Spinal cord (tissue), 10 donors: ENCODE measurements around the gene COX17. TPM values are rescaled to one million over a fixed set of nuclear protein-coding genes. Genes with fewer than 3 reads are reported as not detected.

Source experiments
- DNase-seq, 6 donors: peaks; one replicate each; pipeline versions ENCODE4 v3.0.0 to v3.0.0-alpha.2; 2013 to 2015; ENCODE audit warnings: low spot score in 6 of 6, low read depth in 4 of 6
- H3K27ac ChIP-seq: one replicate; pipeline ENCODE4 v1.5.1; 2013; ENCODE audit warnings: low read depth, low read length, control low read depth
- H3K27me3 ChIP-seq: one replicate; pipeline ENCODE4 v1.6.1; 2013; ENCODE audit warnings: low read length; ENCODE audit not compliant: control insufficient read depth, insufficient read depth
- H3K36me3 ChIP-seq: one replicate; pipeline ENCODE4 v1.6.1; 2013; ENCODE audit warnings: low read length; ENCODE audit not compliant: control insufficient read depth, insufficient read depth
- H3K4me1 ChIP-seq: one replicate; pipeline ENCODE4 v1.6.1; 2013; ENCODE audit warnings: low read length; ENCODE audit not compliant: control insufficient read depth, insufficient read depth
- H3K4me3 ChIP-seq: one replicate; pipeline ENCODE4 v1.5.1; 2013; ENCODE audit warnings: low read depth, low read length, control low read depth
- H3K9me3 ChIP-seq: one replicate; pipeline ENCODE4 v1.6.1; 2013; ENCODE audit warnings: low read length; ENCODE audit not compliant: control insufficient read depth, insufficient read depth
- WGBS: methylation state at CpG from one replicate; pipeline ENCODE4 v1.1.5; 2013; ENCODE audit warnings: missing lambda C conversion rate; ENCODE audit not compliant: insufficient coverage; 5-methylcytosine and 5-hydroxymethylcytosine counted together
- long read RNA-seq, 4 donors: transcript quantifications; one replicate each; lab custom pipeline, GENCODE V29; 2026
- polyA plus RNA-seq, 2 donors: library from polyadenylated mRNA; unstranded; fragments of 120-200 nt; gene quantifications; one replicate each; pipeline ENCODE4 v1.2.1, GENCODE V29; 2013; ENCODE audit not compliant: insufficient read length in 2 of 2
- total RNA-seq, 2 donors: library from RNA; depleted of rRNA in 1 of 2; stranded (reverse); fragments of 120-200 nt in 1 of 2; fragments of >200 nt in 1 of 2; gene quantifications; one replicate each; pipeline versions ENCODE4 v1.2.3 to v1.2.4, GENCODE V29; 2013 to 2014
- donor health status: healthy.

Gene COX17, protein sequence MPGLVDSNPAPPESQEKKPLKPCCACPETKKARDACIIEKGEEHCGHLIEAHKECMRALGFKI
- total RNA-seq (10 to 100 TPM; 22.8 to 42.4 TPM), polyA plus RNA-seq (10 to 100 TPM; 48.0 to 58.5 TPM)
- long read RNA-seq, donor 1, transcript COX17-201 (3 exons, 684 nt) = major isoform, 52 of 54 reads
- long read RNA-seq, donor 1, partial matches to known transcripts = 0 of 54 reads
- long read RNA-seq, donor 1, other reads (novel, unspliced or antisense) = 0 of 54 reads
- long read RNA-seq, donor 2, transcript COX17-201 (3 exons, 684 nt) = major isoform, 23 of 29 reads
- long read RNA-seq, donor 2, partial matches to known transcripts = 0 of 29 reads
- long read RNA-seq, donor 2, other reads (novel, unspliced or antisense) = 5 of 29 reads
- long read RNA-seq, donor 3, transcript COX17-201 (3 exons, 684 nt) = major isoform, 46 of 48 reads
- long read RNA-seq, donor 3, partial matches to known transcripts = 0 of 48 reads
- long read RNA-seq, donor 3, other reads (novel, unspliced or antisense) = 0 of 48 reads
- long read RNA-seq, donor 4, transcript COX17-201 (3 exons, 684 nt) = major isoform, 64 of 68 reads
- long read RNA-seq, donor 4, partial matches to known transcripts = 0 of 68 reads
- long read RNA-seq, donor 4, other reads (novel, unspliced or antisense) = 0 of 68 reads

DNA sequence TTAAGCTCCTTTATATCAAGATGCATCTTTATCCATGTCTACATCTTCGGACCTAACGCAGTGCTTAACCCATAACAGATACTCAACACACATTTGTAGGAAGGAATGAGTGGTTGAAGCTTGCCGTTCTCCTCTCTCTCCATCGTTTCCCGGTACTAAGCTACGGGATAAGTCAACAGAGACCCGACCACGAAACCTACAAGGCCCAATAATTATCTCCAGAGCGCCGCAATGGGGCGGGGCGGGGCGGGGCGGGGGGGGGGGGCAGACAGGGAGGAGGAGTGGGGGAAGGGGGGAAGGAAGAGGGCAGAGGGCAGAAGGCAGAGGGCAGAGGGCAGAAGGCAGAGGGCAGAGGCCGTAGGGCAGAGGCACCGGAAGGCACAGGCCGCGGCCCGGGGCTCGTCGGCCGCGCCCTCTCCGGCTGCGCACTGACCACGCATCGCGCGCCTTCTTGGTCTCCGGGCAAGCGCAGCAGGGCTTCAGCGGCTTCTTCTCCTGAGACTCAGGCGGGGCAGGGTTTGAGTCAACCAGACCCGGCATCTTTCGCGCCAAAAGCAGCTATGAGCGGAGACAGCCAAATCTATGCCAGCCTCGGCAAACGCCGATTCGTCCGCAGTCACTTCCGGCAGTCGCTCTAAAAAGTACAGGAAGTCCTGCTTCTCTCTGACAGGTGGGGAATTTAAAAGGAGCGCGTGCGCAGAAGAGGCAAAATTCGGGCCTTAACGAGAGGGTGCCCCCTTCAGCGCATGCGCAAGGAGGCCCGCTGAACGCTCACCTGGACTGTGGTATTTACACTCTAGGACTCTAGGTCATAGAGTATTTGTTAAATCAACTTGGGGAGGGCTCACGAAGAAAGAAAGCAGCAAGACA lies at the start of gene COX17:
Gene COX17, minus strand, starts transcription at position 636 of the 870 bp plus-strand sequence. Its CDS starts 96 bp downstream, at position 540.
- Histone ChIP-seq H3K27ac (peak within 1 kb of the TSS; percentile 74), H3K4me1 (no peaks in the 10 kb centered on the region), H3K36me3 (peaks cover 17% of the 10 kb centered on the region), H3K27me3 (no peaks in the 10 kb centered on the region), H3K9me3 (no peaks in the 10 kb centered on the region), H3K4me3 (peak within 1 kb of the TSS; percentile 63)
- DNase-seq = peak; percentile 89 to 100 (median 97)
- WGBS = 0% methylated on average over 40 of the region's 54 CpGs

DNA sequence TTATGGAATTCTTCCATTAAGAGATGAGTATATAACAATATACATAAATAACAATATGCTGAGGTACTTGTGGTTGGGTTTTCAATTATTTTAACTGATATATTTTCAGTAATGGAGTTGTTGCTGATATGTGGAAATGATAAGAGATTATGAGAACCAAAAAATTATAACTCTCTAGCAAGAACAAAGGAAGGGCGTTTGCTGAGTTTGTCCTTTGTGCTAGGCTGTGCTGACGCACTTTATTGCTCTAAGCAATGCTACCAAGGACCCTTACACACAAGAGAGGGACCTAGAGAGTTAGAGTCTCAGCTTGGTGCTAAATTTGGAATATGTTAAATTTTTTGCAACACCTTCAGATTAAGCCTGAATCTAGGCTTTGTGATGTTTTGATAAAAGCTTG lies 49.7 kb upstream of the COX17 start:
- H3K27ac ChIP-seq = no peak overlapping the region
- no peak for DNase-seq
- H3K4me3 ChIP-seq = no peak overlapping the region
- H3K9me3 ChIP-seq = no peaks in the 10 kb centered on the region
- H3K27me3 ChIP-seq = no peaks in the 10 kb centered on the region
- no peaks in the 10 kb centered on the region for H3K4me1 ChIP-seq
- no CpG with 5 or more reads among the region's 2 CpGs for WGBS
- peaks cover 3% of the 10 kb centered on the region for H3K36me3 ChIP-seq

DNA sequence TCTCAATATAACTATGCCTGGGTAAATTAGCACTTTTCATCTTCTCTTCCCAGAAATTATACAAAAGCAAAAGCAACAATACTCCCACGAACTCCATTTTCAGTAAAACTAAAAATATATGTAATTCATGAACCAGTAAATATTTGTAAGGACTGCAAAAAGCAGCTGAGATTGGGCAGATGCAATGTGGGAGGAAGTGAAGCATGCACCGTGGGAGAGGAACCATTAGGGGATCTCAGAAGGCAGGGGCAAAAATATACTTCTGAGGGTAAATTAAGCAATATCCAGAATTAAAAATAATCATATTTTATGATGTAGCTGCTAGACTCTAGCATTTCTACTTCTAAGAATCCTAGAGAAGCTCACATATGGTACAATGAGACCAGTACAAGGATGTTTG lies 45.8 kb upstream of the COX17 start:
- Histone ChIP-seq H3K9me3 (no peaks in the 10 kb centered on the region), H3K4me3 (no peak overlapping the region), H3K27me3 (no peaks in the 10 kb centered on the region), H3K27ac (no peak overlapping the region), H3K4me1 (no peaks in the 10 kb centered on the region), H3K36me3 (no peaks in the 10 kb centered on the region)
- DNase-seq = no peak
- WGBS = 71% methylated on average over 1 of the region's 2 CpGs

DNA sequence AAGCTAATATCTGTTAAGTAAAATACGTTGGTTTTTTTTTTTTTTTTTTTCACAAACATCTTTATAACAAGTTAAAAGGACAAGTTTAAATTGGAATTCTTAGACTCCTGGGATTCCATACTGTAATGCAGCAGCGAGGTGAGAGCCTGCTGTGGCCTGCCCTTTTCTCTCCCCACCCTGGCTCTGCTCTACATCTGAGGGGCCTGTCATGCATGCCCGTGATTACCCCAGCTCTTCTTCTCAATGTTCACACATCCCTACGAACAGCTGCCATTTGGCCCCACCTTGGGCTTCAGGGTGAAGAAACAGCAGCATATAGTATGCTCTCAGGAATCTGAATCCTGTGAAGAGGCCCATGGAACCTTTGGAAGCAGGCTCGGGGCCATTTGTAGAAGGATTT lies 40.3 kb upstream of the COX17 start:
- 95% methylated on average over 3 of the region's 5 CpGs for WGBS
- no peaks in the 10 kb centered on the region for H3K36me3 ChIP-seq
- no peak for DNase-seq
- H3K4me3 ChIP-seq = no peak overlapping the region
- H3K27me3 ChIP-seq = no peaks in the 10 kb centered on the region
- H3K4me1 ChIP-seq = no peaks in the 10 kb centered on the region
- H3K9me3 ChIP-seq = no peaks in the 10 kb centered on the region
- no peak overlapping the region for H3K27ac ChIP-seq

DNA sequence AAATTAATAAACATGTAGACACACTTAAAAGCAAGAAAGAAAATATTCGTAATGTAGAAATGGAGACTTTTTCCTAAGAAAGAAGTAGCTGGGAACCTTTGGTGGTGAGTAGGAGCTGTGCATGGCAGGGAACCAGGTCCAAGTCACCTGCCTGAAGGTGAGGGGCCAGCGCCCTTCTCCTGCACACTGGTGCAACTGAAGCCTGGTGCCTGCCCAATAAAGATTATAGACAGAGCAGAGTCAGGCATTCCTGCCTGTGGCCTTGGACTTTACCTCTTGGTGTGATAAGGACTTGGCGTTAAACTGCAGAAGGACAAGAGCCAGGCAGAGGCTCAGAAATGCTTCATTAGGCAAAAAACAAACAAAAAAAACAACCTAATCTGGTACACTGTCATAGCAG lies 39.8 kb upstream of the COX17 start:
- DNase-seq = no peak
- Histone ChIP-seq H3K4me3 (no peak overlapping the region), H3K9me3 (no peaks in the 10 kb centered on the region), H3K27me3 (no peaks in the 10 kb centered on the region), H3K36me3 (no peaks in the 10 kb centered on the region), H3K27ac (no peak overlapping the region), H3K4me1 (no peaks in the 10 kb centered on the region)
- 92% methylated on average over 1 of the region's 3 CpGs for WGBS

DNA sequence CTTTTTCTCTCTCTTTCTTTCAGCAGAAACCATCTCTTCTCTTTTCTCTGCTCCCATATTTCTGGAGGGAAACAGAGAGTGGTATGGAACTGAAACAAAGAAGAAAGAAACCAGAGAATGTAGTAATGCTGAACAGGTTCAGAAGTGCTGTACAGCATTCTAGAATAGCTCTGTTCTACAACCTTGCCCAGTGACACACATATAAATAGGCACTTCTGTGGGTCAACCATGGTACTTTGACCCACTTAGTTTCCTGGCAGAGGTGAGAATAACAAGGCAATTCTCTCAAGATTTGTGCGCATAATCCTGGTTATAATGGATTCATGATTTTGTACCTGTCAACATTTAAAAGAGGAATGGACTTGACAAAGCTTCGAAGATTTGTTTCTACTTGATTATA lies 37.9 kb upstream of the COX17 start:
- WGBS = no CpG with 5 or more reads among the region's 2 CpGs
- Histone ChIP-seq H3K4me3 (no peak overlapping the region), H3K27me3 (no peaks in the 10 kb centered on the region), H3K27ac (no peak overlapping the region), H3K4me1 (no peaks in the 10 kb centered on the region), H3K9me3 (no peaks in the 10 kb centered on the region), H3K36me3 (peaks cover 2% of the 10 kb centered on the region)
- DNase-seq = no peak

DNA sequence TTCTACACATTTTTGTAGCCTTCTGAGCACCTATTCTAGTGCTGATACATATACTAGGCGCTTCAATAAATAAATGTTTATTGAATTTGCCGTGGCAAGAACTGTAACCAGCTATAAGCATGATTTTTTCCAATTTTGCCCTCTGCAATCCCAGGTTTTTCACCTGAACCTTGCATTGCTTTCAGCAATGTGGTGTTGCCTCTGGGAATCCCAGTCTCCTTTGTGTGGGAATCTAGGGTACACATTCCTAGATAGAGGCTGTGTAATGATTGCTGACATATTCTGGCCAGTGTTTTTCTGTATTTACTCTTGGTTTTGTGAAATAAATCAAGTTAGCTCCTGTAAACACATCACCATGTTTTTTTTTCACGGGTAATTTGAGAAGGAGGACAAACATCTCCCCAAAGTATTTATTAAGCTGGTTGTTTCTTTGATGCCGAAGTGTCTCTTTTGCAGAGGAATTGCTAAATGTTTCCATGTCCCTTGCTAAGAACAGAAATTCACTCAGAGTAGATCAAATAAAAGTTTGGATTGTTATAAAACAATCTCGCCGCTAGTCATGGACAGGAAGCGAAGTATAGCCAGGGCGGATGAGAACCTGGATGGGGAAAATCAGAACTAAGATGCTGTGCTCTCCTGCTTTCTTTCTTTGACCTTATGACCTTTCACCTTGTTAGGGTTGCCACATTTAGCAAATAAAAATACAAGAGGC lies 26.8 kb upstream of the COX17 start:
- Histone ChIP-seq H3K36me3 (no peaks in the 10 kb centered on the region), H3K4me1 (peaks cover 10% of the 10 kb centered on the region), H3K27ac (no peak overlapping the region), H3K4me3 (peak overlapping the region; percentile 75), H3K9me3 (no peaks in the 10 kb centered on the region), H3K27me3 (no peaks in the 10 kb centered on the region)
- WGBS = no CpG with 5 or more reads among the region's 8 CpGs
- peak in 2 of 6 donors; percentile 4 to 5 for DNase-seq

DNA sequence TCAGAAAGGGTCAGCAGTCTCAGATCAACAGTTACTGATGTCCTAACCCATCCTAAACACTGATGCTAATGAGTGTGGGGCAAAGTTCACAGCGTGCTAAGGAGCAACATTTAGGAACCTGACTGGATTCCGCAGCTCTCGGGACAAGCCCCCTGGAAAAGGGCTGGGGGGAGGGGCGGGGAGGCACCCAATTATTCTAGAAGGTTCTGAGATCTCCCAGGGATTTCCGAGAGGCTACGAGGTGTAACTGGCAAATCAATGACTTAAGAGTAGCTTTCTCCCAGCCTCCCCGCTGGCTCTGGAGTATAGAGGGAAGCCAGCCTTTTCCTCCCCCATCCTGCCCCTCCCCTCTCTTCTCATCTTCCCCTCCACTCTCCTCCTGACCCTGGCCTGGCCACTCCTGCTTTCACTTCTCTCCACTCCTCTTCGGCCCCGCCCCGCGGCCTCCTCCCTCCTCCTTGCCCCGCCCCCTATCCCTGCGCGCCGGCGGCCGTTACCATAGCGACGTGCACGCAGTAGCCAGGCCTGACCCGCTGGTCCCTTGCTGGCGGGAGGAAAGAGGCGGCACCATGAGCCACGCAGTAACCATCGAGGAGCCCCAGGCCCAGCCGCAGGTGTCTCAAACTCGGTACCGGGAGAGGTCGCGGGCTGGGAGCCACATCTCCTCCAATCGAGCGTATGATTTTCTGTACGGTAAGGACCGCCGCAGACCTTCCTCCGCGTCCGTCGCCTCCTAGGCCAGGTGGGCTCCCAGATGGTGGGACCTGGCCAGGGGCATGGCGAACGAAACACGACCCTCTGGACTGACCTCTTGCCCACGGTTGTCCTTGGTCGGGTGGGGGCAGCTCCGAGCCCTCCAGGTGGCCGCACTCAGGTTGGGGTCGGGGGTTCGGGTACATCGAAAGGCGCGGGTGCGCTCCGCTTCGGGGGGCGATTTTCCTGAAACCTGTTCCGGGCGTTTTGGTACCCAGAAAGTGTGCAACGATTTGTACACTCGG lies 25.6 kb upstream of the COX17 start, which contains the start of gene CFAP91:
Gene CFAP91, plus strand, starts transcription at position 493 of the 998 bp plus-strand sequence. Its CDS starts 77 bp downstream, at position 570.
- H3K36me3 ChIP-seq = no peaks in the 10 kb centered on the region
- no peaks in the 10 kb centered on the region for H3K27me3 ChIP-seq

More for the DNA sequence above, 25.6 kb upstream of the COX17 start, which contains the start of gene CFAP91:
- H3K9me3 ChIP-seq = no peaks in the 10 kb centered on the region
- peak within 1 kb of the TSS; percentile 75 for H3K4me3 ChIP-seq
- DNase-seq = peak; percentile 62 to 97 (median 84)
- H3K27ac ChIP-seq = peak within 1 kb of the TSS; percentile 47
- 2% methylated on average over 52 of the region's 59 CpGs for WGBS
- H3K4me1 ChIP-seq = peaks cover 10% of the 10 kb centered on the region
